Adipocyte (in vitro differentiated cells): ENCODE data around the gene ITGAV.

Experiments
- DNase-seq: peaks from one replicate; pipeline ENCODE4 v3.0.0-alpha.2; 2015; ENCODE audit warnings: low read depth
- H3K27me3 ChIP-seq: replicated peaks from 2 replicates; pipeline ENCODE4 v1.7.0; 2013; ENCODE audit warnings: mild to moderate bottlenecking, low read length, moderate library complexity; ENCODE audit not compliant: control insufficient read depth, insufficient read depth
- H3K36me3 ChIP-seq: 2 replicates; pipeline ENCODE4 v1.7.0; 2013; ENCODE audit warnings: low read length, mild to moderate bottlenecking, moderate library complexity; ENCODE audit not compliant: control insufficient read depth, insufficient read depth, severe bottlenecking
- H3K4me1 ChIP-seq: 2 replicates; pipeline ENCODE4 v1.7.0; 2013; ENCODE audit warnings: mild to moderate bottlenecking, low read length, moderate library complexity; ENCODE audit not compliant: control insufficient read depth, insufficient read depth
- H3K4me3 ChIP-seq: 2 replicates; pipeline ENCODE4 v1.7.0; 2013; ENCODE audit warnings: mild to moderate bottlenecking, low read length, moderate library complexity
- H3K9ac ChIP-seq: 2 replicates; pipeline ENCODE4 v1.7.0; 2013; ENCODE audit warnings: mild to moderate bottlenecking, low read length, moderate library complexity
- H3K9me3 ChIP-seq: 2 replicates; pipeline ENCODE4 v1.7.0; 2013; ENCODE audit warnings: mild to moderate bottlenecking, low read length, moderate library complexity; ENCODE audit not compliant: control insufficient read depth

The ITGAV gene

GRCh38 chr2:186702006-186702405 lies 112.2 kb downstream of the ITGAV start:
- H3K36me3 ChIP-seq, result no peaks in the 10 kb centered on the region
- H3K27me3 ChIP-seq, result no peaks in the 10 kb centered on the region
- no peaks in the 10 kb centered on the region for H3K9me3 ChIP-seq
- no peak for DNase-seq
- no peaks in the 10 kb centered on the region for H3K4me1 ChIP-seq
- H3K9ac ChIP-seq, result no peak overlapping the region
- H3K4me3 ChIP-seq, result no peak overlapping the region

GRCh38 chr2:186702501-186702900 lies 112.6 kb downstream of the ITGAV start:
- H3K27me3 ChIP-seq, result no peaks in the 10 kb centered on the region
- no peak overlapping the region for H3K9ac ChIP-seq
- H3K9me3 ChIP-seq, result no peaks in the 10 kb centered on the region
- no peaks in the 10 kb centered on the region for H3K36me3 ChIP-seq
- no peak for DNase-seq
- H3K4me1 ChIP-seq, result no peaks in the 10 kb centered on the region
- no peak overlapping the region for H3K4me3 ChIP-seq

DNA sequence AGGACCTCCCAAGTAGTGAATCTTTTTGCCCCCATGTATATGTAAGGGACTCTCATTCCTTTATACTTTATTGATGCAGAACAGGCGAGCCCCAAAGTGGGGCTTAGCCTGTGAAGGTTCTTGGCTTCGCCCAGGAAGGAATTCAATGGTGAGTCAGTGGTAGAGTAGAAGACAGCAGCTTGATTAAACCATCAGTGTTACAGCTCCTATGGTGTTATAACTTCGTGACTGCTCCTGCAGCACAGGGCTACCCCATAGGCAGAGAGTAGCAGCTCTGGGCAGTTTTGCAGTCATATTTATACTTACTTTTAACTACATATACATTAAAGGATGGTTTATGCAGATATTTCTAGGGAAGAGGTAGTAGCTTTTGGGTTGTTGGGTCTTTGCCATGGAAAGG lies 115.0 kb downstream of the ITGAV start:
- Histone ChIP-seq H3K4me3 (no peak overlapping the region), H3K36me3 (no peaks in the 10 kb centered on the region), H3K9me3 (no peaks in the 10 kb centered on the region), H3K9ac (no peak overlapping the region), H3K27me3 (no peaks in the 10 kb centered on the region), H3K4me1 (no peaks in the 10 kb centered on the region)
- no peak for DNase-seq

- Histone ChIP-seq H3K27me3 (no peaks in the 10 kb centered on the region), H3K9ac (no peak overlapping the region), H3K36me3 (no peaks in the 10 kb centered on the region), H3K9me3 (no peaks in the 10 kb centered on the region), H3K4me1 (no peaks in the 10 kb centered on the region), H3K4me3 (no peak overlapping the region)
- no peak for DNase-seq
Measured at GRCh38 chr2:186709529-186710450, 119.9 kb downstream of the ITGAV start.

GRCh38 chr2:186713691-186714090 lies 123.8 kb downstream of the ITGAV start:
- Histone ChIP-seq H3K9me3 (no peaks in the 10 kb centered on the region), H3K36me3 (no peaks in the 10 kb centered on the region), H3K9ac (no peak overlapping the region), H3K4me3 (no peak overlapping the region), H3K27me3 (no peaks in the 10 kb centered on the region), H3K4me1 (peaks cover 5% of the 10 kb centered on the region)
- peak; percentile 50 for DNase-seq

- peaks cover 5% of the 10 kb centered on the region for H3K4me1 ChIP-seq
- no peaks in the 10 kb centered on the region for H3K9me3 ChIP-seq
- H3K9ac ChIP-seq, result no peak overlapping the region
- no peaks in the 10 kb centered on the region for H3K36me3 ChIP-seq
- DNase-seq, result no peak
- no peak overlapping the region for H3K4me3 ChIP-seq
- no peaks in the 10 kb centered on the region for H3K27me3 ChIP-seq
Measured at GRCh38 chr2:186714611-186715010, 124.8 kb downstream of the ITGAV start.

- no peak for DNase-seq
- Histone ChIP-seq H3K9ac (no peak overlapping the region), H3K9me3 (no peaks in the 10 kb centered on the region), H3K4me3 (no peak overlapping the region), H3K36me3 (no peaks in the 10 kb centered on the region), H3K27me3 (no peaks in the 10 kb centered on the region), H3K4me1 (peaks cover 5% of the 10 kb centered on the region)
Measured at GRCh38 chr2:186716004-186716403, 126.1 kb downstream of the ITGAV start.

DNA sequence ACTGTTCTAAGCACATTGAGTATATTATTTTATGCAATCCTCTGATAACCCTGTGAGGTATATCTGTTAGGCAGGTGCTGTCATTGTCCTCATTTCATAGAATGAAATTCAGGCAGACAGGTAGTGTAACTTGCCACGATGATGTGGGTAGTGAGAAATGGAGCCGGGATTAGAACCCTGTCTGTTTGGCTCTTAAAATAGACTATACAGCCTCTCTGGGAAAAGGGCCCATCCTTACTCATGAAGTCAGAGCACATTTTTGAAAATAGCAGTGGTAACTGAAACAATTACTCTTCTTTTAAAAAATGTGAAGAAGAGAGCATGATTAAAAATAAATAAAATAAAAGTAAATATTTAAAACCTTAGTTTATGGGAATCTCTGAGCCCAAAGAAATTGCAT lies 127.0 kb downstream of the ITGAV start:
- no peak overlapping the region for H3K4me3 ChIP-seq
- H3K4me1 ChIP-seq, result peaks cover 5% of the 10 kb centered on the region
- DNase-seq, result no peak
- H3K27me3 ChIP-seq, result no peaks in the 10 kb centered on the region
- no peak overlapping the region for H3K9ac ChIP-seq
- H3K36me3 ChIP-seq, result no peaks in the 10 kb centered on the region
- no peaks in the 10 kb centered on the region for H3K9me3 ChIP-seq

DNA sequence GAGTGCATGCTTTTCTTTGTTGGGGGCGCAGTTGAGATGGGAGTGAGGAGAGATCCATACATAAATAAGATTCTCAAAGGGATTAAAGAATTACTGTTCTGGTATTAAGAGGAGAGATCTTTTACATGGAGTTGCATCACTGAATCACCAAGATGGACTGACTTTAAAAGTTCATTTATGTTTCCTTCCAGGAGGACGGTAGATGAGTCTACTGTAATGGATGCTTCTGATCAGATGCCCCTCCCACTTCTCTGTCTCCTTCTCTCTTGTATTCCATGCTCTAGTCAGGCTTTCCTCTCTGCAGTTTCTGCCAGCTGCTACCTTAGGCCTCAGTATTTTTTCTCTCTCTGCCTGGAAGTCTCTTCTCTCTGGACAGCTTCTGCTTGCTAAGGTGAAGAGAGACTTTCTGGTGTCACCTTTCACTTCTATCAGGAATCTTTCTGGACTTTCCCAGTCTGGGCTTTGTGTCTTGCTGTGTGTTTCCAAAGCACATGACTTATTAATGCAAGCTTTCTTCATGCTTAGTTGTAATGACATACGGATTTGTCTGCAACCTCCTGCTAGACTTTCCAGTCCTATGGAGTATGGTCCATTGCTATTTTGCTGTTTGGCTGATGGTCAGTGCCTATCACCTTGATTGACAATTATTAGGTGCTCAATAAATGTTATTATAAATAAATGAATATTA lies 127.6 kb downstream of the ITGAV start:
- peak; percentile 34 for DNase-seq
- Histone ChIP-seq H3K4me1 (peaks cover 5% of the 10 kb centered on the region), H3K36me3 (no peaks in the 10 kb centered on the region), H3K4me3 (no peak overlapping the region), H3K9me3 (no peaks in the 10 kb centered on the region), H3K9ac (no peak overlapping the region), H3K27me3 (no peaks in the 10 kb centered on the region)

GRCh38 chr2:186718122-186718521 lies 128.3 kb downstream of the ITGAV start:
- H3K4me3 ChIP-seq, result no peak overlapping the region
- H3K9ac ChIP-seq, result no peak overlapping the region
- no peak for DNase-seq
- no peaks in the 10 kb centered on the region for H3K27me3 ChIP-seq
- H3K9me3 ChIP-seq, result no peaks in the 10 kb centered on the region
- peaks cover 5% of the 10 kb centered on the region for H3K4me1 ChIP-seq
- H3K36me3 ChIP-seq, result no peaks in the 10 kb centered on the region

DNA sequence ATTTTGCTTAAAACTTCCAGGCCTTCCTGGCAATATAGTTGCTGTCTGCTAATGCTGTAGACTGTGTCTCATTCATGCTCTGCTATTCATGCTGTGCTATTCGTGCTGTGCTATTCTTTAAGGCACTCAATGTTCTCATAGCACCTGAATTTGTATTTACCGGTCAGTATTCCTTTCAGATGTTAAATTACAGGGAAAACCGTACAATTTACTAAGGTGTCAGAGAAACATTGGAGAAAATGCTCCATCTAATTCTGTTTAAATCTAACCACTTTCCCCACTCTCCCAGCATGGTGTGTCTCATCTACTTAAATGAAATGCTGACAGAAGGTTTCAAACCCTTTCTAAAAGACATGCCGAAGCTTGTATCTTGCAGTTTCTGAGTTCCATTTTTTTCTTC lies 129.0 kb downstream of the ITGAV start:
- Histone ChIP-seq H3K4me3 (no peak overlapping the region), H3K9ac (no peak overlapping the region), H3K36me3 (no peaks in the 10 kb centered on the region), H3K9me3 (no peaks in the 10 kb centered on the region), H3K27me3 (no peaks in the 10 kb centered on the region), H3K4me1 (peaks cover 5% of the 10 kb centered on the region)
- DNase-seq, result no peak
